HG03135 (cell line): ENCODE data around the gene FGR.

Experiments
- ATAC-seq: cut with Tn5 transposase; IDR thresholded peaks from one replicate; pipeline ENCODE4 v1.9.1; 2021; ENCODE audit warnings: mild to moderate bottlenecking, moderate library complexity; ENCODE audit not compliant: unreplicated experiment

Gene FGR

GRCh38 chr1:27602462-27603308 is 32.3 kb downstream of the FGR start:
- no peak for ATAC-seq

GRCh38 chr1:27601771-27602461 is 33.1 kb downstream of the FGR start:
- ATAC-seq: no peak

GRCh38 chr1:27601321-27601770 is 33.6 kb downstream of the FGR start:
- no peak for ATAC-seq

GRCh38 chr1:27600498-27601175 is 34.3 kb downstream of the FGR start:
- ATAC-seq: no peak

- ATAC-seq: no peak
These were observed 35.1 kb downstream of the FGR start for GRCh38 chr1:27599605-27600497.

DNA sequence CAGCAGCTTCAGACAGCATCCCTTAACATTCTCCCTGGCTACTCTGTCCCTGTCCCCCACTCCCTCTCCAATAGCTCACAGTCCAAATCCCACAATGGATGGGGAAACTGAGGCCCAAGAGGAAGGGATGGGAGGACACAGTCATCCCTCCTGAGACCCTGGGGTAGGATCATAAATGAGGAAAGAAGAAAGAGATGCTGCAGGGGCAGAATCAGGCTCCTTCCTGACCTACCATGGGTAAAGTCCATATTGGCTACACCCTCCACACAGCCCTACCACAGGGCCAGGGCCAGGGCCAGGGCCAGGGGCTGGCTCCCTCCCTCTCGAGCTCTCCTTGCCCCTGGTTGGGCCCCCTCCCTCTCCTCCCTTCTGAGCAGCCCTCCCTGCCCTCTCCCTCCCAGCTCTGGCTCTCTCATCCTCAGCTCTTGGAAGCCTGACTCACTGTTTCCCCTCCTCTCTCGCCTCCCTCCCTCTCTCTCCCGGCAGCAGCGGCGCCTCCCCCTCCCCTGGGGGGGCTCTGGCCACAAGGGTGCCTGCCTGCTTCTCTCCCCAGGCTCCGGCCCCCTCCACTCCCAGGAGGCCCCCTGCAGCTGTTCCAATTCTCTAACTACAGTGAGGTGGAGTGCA is 36.0 kb downstream of the FGR start:
- no peak for ATAC-seq

DNA sequence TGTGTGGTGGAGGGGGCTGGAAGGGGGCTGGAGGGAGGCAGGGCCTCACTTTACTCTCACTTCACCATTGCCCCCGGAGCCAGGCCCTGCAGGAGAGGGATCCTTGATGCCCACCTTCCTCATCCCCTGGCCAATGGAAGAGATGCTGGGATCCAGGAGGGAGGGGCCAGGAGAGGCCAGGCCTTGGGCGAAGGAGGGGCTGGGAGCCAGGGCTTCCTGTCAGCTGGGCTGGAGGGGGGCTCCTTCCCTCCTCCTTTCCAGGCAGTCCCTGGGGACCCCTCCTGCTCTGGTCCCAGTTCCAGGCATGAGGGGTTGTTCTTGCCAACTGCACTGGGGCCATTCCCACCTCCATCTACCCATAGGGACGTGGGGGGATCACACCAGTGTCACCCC is 36.7 kb downstream of the FGR start:
- ATAC-seq: no peak

- ATAC-seq: no peak
These were observed 37.3 kb downstream of the FGR start for GRCh38 chr1:27597516-27598294.

DNA sequence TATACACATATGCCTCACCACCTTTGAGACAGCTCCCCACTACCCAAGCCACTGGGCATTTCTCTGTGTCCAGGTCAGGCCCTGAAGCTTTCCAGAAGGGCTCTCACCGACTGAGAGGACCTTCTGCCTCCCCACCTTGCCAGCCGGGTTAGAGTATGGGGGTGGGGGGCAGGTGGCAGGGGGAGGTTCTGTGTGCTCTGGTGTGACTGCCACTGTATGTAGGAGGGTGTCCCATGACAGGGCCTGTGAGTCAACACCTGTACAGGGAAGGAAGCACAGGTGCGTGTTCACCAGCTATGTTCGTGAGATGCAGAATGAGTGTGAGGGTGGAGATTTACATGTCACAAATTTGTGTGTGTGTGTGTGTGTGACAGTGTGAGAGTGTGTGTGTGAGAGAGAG is 38.0 kb downstream of the FGR start:
- no peak for ATAC-seq

DNA sequence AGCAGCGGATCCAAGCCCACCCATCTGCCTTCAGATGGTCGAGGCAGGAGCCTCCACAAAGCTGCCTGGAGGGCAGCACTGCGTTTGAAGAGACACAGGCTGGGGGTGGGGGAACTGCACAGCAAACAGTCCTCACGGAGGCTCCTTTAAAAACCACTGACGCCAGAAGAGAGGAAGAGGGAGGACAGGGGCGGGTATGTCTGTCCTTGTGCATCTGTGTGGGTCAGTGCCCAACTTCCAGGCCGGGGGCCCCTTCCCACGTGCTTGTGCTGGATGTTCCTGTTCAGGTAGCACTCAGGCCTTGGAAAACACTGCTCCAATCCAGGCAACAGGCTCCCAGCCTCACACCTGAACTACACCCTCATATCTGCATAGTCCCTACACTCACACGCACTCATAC is 38.7 kb downstream of the FGR start:
- no peak for ATAC-seq

- no peak for ATAC-seq
These were observed 39.4 kb downstream of the FGR start for GRCh38 chr1:27595597-27595996.

DNA sequence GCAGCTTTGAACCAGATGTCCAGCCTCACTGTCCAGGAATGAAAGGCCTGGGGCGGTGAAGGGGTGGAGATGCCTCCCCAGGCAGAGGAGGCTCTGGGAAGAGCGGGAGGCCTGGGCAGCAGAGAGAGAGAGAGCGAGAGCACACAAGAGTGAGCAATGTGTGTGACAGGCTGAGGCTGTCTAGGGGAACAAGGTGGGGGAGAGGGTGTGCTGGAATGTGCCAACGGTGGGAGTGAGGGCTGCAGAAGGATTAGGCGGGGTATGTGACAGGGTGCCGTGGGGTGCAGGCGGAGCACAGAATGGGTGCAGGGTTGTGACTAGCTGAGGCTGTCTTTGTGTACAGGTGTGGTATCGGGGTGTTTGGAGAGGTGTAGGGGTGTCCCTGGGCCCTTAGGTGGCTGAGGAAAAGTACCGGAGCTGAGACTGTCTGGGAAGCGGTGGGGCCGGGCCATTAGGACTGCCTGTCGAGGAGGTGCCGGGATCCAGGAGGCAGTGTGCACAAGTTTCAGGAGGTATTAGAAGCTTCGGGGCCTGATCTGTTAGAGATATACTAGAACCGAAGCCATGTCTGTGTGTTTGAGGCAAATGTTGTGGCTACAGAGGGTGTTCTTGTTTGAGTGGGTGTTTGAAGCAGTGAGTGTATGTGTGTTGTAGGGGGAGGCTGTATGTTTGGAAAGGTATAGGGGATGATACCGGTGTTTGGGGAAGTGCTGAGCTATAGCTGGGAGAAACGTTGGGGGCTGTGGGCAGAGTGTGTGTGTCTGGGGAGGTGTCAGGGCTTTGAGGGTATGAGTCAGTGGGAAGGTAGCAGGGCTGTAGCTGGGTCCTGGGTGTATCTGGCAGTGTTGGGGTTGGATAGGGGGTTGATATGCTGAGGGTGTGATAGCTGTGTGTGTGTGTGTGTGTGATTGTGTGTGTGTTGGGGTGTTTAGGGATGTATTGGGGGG is 40.1 kb downstream of the FGR start:
- no peak for ATAC-seq

- no peak for ATAC-seq
These were observed 41.1 kb downstream of the FGR start for GRCh38 chr1:27593678-27594563.

DNA sequence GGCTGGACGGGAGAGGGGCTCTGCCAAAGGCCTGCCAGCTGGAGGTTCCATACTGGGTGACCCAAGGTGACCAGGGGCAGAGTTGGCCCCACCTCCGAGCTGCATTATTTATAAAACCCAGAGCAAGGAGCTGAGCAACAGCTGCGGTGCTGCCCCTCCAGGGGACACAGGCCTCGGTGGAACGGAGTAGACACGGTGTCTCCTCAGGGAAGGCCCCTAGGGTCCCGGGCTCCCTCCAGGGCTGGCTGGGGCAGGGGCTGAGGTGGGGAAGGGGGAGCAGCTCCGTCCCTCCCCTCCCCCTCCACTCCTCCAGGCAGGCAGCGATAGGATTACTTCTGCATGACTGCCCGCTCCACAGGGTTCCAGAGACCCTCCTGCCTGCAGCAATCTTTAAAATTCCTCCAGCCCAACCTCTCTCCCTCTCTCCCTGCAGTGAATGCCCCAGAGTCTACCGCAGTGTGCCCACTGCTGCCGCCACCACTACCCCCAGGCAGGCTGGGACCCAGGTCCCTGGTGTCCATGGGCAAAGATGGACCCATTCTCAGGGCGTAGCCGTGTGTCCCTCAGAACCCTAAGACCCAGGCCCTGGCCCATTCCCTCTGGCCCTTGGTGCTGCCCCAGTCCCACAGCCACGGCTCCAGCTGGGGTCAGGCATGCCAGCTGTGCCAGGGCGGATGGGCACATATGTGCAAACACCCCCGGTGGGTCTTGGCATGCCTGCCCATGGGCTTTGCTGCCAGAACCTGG is 41.9 kb downstream of the FGR start:
- ATAC-seq: no peak

GRCh38 chr1:27592232-27592930 is 42.6 kb downstream of the FGR start:
- ATAC-seq: no peak

GRCh38 chr1:27591622-27592021 is 43.4 kb downstream of the FGR start:
- ATAC-seq: no peak
